HEK293 (cell line): ENCODE measurements around the gene YBX3.

Experiments
- CTCF ChIA-PET: fragments of 350-600 bp; formaldehyde crosslinking; extraction: SDS; loops from one replicate; lab custom pipeline; 2021; ENCODE audit warnings: antibody characterized with exemption; lab: Yijun Ruan, JAX
- POLR2A ChIA-PET: fragments of 300-600 bp; formaldehyde crosslinking; extraction: SDS; loops from one replicate; lab custom pipeline; 2020; ENCODE audit warnings: antibody characterized with exemption, inconsistent platforms; lab: Yijun Ruan, JAX
- H3K27ac ChIP-seq: fragments of 200-500 bp; sonication (Bioruptor generic); 2 replicates; pipeline ENCODE4 v1.5.1; 2014; ENCODE audit warnings: low read depth, low read length, control low read depth, inconsistent platforms; ENCODE audit errors: extremely low read depth
- H3K36me3 ChIP-seq, 2 experiments: fragments of 200-500 bp in 1 of 2; sonication (Bioruptor generic) in 1 of 2; 1 replicate in 1 of 2; 2 replicates in 1 of 2; pipeline ENCODE4 v1.5.1; 2014 to 2017; ENCODE audit warnings: inconsistent platforms in 2 of 2, low read length in 2 of 2; ENCODE audit not compliant: control insufficient read depth in 2 of 2, insufficient read depth in 1 of 2
- H3K4me1 ChIP-seq: fragments of 200-500 bp; sonication (Bioruptor generic); 2 replicates; pipeline ENCODE4 v1.5.1; 2014; ENCODE audit warnings: mild to moderate bottlenecking, low read length, inconsistent platforms; ENCODE audit not compliant: control insufficient read depth, insufficient read depth
- H3K4me3 ChIP-seq: 2 replicates; pipeline ENCODE4 v1.5.1; 2011; ENCODE audit warnings: low read depth, mild to moderate bottlenecking, control low read depth, low read length, moderate library complexity
- H3K9me3 ChIP-seq: fragments of 200-500 bp; sonication (Bioruptor generic); 2 replicates; pipeline ENCODE4 v1.5.1; 2014; ENCODE audit warnings: low read depth, low read length, inconsistent platforms; ENCODE audit not compliant: control insufficient read depth, insufficient read depth
- BCL6B ChIP-seq: fragments of 450-650 bp; formaldehyde crosslinking; IDR thresholded peaks from 2 replicates; pipeline ENCODE4 v1.5.1; 2017; ENCODE audit warnings: missing biosample characterization, missing genetic modification characterization
- GFI1B ChIP-seq: fragments of 450-650 bp; formaldehyde crosslinking; IDR thresholded peaks from 2 replicates; pipeline ENCODE4 v1.5.1; 2016; ENCODE audit warnings: missing biosample characterization, missing genetic modification characterization
- GLIS1 ChIP-seq: fragments of 450-650 bp; formaldehyde crosslinking; IDR thresholded peaks from 2 replicates; pipeline ENCODE4 v1.5.1; 2016; ENCODE audit warnings: missing biosample characterization, missing genetic modification characterization
- MZF1 ChIP-seq: fragments of 450-650 bp; formaldehyde crosslinking; IDR thresholded peaks from 2 replicates; pipeline ENCODE4 v1.5.1; 2017; ENCODE audit warnings: missing biosample characterization, missing genetic modification characterization, borderline replicate concordance
- OVOL3 ChIP-seq: fragments of 450-650 bp; formaldehyde crosslinking; IDR thresholded peaks from 2 replicates; pipeline ENCODE4 v1.5.1; 2016; ENCODE audit warnings: missing biosample characterization, missing genetic modification characterization
- PRDM6 ChIP-seq: fragments of 450-650 bp; formaldehyde crosslinking; IDR thresholded peaks from 2 replicates; pipeline ENCODE4 v1.5.1; 2017; ENCODE audit warnings: missing biosample characterization, missing genetic modification characterization
- SCRT2 ChIP-seq: fragments of 450-650 bp; formaldehyde crosslinking; IDR thresholded peaks from 2 replicates; pipeline ENCODE4 v1.5.1; 2016; ENCODE audit warnings: missing biosample characterization, missing genetic modification characterization
- ZBTB26 ChIP-seq: fragments of 450-650 bp; formaldehyde crosslinking; optimal IDR thresholded peaks from 2 replicates; pipeline ENCODE3; 2016; ENCODE audit warnings: missing biosample characterization, mild to moderate bottlenecking, missing genetic modification characterization
- ZBTB7A ChIP-seq: fragments of 450-650 bp; formaldehyde crosslinking; IDR thresholded peaks from 2 replicates; pipeline ENCODE4 v1.5.1; 2016; ENCODE audit warnings: low read depth, missing biosample characterization, missing genetic modification characterization
- ZBTB8A ChIP-seq: fragments of 450-650 bp; formaldehyde crosslinking; IDR thresholded peaks from 2 replicates; pipeline ENCODE4 v1.5.1; 2016; ENCODE audit warnings: missing biosample characterization, missing genetic modification characterization
- ZFP3 ChIP-seq: fragments of 450-650 bp; formaldehyde crosslinking; IDR thresholded peaks from 2 replicates; pipeline ENCODE4 v1.5.1; 2016; ENCODE audit warnings: low read depth, missing biosample characterization, missing genetic modification characterization
- ZFP69B ChIP-seq: fragments of 450-650 bp; formaldehyde crosslinking; IDR thresholded peaks from 2 replicates; pipeline ENCODE4 v1.5.1; 2016; ENCODE audit warnings: missing biosample characterization, missing genetic modification characterization
- ZNF148 ChIP-seq: fragments of 450-650 bp; formaldehyde crosslinking; IDR thresholded peaks from 2 replicates; pipeline ENCODE4 v1.5.0; 2017; ENCODE audit warnings: missing biosample characterization, missing genetic modification characterization, borderline replicate concordance
- ZNF16 ChIP-seq: fragments of 450-650 bp; formaldehyde crosslinking; IDR thresholded peaks from 2 replicates; pipeline ENCODE4 v1.5.1; 2016; ENCODE audit warnings: low read depth, missing biosample characterization, missing genetic modification characterization
- ZNF175 ChIP-seq: fragments of 450-650 bp; formaldehyde crosslinking; IDR thresholded peaks from 2 replicates; pipeline ENCODE4 v1.5.1; 2016; ENCODE audit warnings: missing biosample characterization, missing genetic modification characterization
- ZNF404 ChIP-seq: fragments of 450-650 bp; formaldehyde crosslinking; IDR thresholded peaks from 2 replicates; pipeline ENCODE4 v1.5.1; 2017; ENCODE audit warnings: missing biosample characterization, missing genetic modification characterization
- ZNF426 ChIP-seq: fragments of 450-650 bp; formaldehyde crosslinking; IDR thresholded peaks from 2 replicates; pipeline ENCODE4 v1.5.1; 2017; ENCODE audit warnings: missing biosample characterization, missing genetic modification characterization, mild to moderate bottlenecking, inconsistent platforms, moderate library complexity
- ZNF600 ChIP-seq: fragments of 450-650 bp; formaldehyde crosslinking; IDR thresholded peaks from 2 replicates; pipeline ENCODE4 v1.5.1; 2016; ENCODE audit warnings: missing biosample characterization, missing genetic modification characterization
- ZNF654 ChIP-seq: fragments of 450-650 bp; formaldehyde crosslinking; IDR thresholded peaks from 2 replicates; pipeline ENCODE4 v1.5.1; 2016; ENCODE audit warnings: low read depth, missing biosample characterization, missing genetic modification characterization
- ZNF658 ChIP-seq: fragments of 450-650 bp; formaldehyde crosslinking; IDR thresholded peaks from 2 replicates; pipeline ENCODE4; 2016; ENCODE audit warnings: missing biosample characterization, missing genetic modification characterization
- ZNF670 ChIP-seq: fragments of 450-650 bp; formaldehyde crosslinking; IDR thresholded peaks from 2 replicates; pipeline ENCODE4 v1.5.1; 2016; ENCODE audit warnings: missing biosample characterization, missing genetic modification characterization, low read depth
- ZNF792 ChIP-seq: fragments of 450-650 bp; formaldehyde crosslinking; IDR thresholded peaks from 2 replicates; pipeline ENCODE4 v1.5.1; 2016; ENCODE audit warnings: missing biosample characterization, missing genetic modification characterization
- ZSCAN18 ChIP-seq: fragments of 450-650 bp; formaldehyde crosslinking; IDR thresholded peaks from 2 replicates; pipeline ENCODE4 v1.5.1; 2016; ENCODE audit warnings: missing biosample characterization, missing genetic modification characterization
- ZSCAN4 ChIP-seq: fragments of 450-650 bp; formaldehyde crosslinking; IDR thresholded peaks from 2 replicates; pipeline ENCODE4 v1.5.1; 2017; ENCODE audit warnings: missing biosample characterization, missing genetic modification characterization

The YBX3 gene

GRCh38 chr12:10701843-10702242 is 21.3 kb downstream of the YBX3 start:
- CTCF ChIA-PET = interaction anchor here (0.7 kb wide), 2 partner anchors 16 to 481 kb away, joined by 3 to 4 read pairs; no protein-coding TSS in a partner anchor
- TF ChIP-seq ZNF658 (tag by site-specific recombination) = no peak
- TF ChIP-seq ZBTB26 = no peak
- no peak for TF ChIP-seq ZSCAN4 (tag by site-specific recombination)
- no peak for TF ChIP-seq MZF1
- TF ChIP-seq ZNF792 (tag by site-specific recombination) = no peak
- TF ChIP-seq ZNF148 (tag by site-specific recombination) = no peak
- no peak for TF ChIP-seq ZBTB7A (tag by site-specific recombination)
- TF ChIP-seq SCRT2 (tag by site-specific recombination) = no peak
- TF ChIP-seq GLIS1 = no peak
- TF ChIP-seq ZFP69B (tag by site-specific recombination) = no peak
- no peak for TF ChIP-seq ZSCAN18 (tag by site-specific recombination)
- no peak for TF ChIP-seq ZNF16 (tag by site-specific recombination)
- TF ChIP-seq, all 188 proteins: peak for 0
- H3K4me3 ChIP-seq = no peak overlapping the region
- H3K9me3 ChIP-seq = no peaks in the 10 kb centered on the region
- peaks cover 87 to 96% of the 10 kb centered on the region in 2 experiments for H3K36me3 ChIP-seq
- POLR2A ChIA-PET = no interaction called here
- H3K27ac ChIP-seq = no peak overlapping the region
- H3K4me1 ChIP-seq = no peaks in the 10 kb centered on the region

GRCh38 chr12:10701131-10701681 is 21.9 kb downstream of the YBX3 start:
- H3K27ac ChIP-seq = no peak overlapping the region
- H3K4me1 ChIP-seq = no peaks in the 10 kb centered on the region
- H3K9me3 ChIP-seq = no peaks in the 10 kb centered on the region
- H3K4me3 ChIP-seq = no peak overlapping the region
- POLR2A ChIA-PET = no interaction called here
- no peak for TF ChIP-seq OVOL3 (tag by site-specific recombination)
- TF ChIP-seq BCL6B (tag by site-specific recombination) = no peak
- TF ChIP-seq ZBTB8A = no peak
- no peak for TF ChIP-seq ZNF654
- no peak for TF ChIP-seq ZNF404 (tag by site-specific recombination)
- no peak for TF ChIP-seq ZNF16 (tag by site-specific recombination)
- no peak for TF ChIP-seq ZNF175 (tag by site-specific recombination)
- no peak for TF ChIP-seq GFI1B (tag by site-specific recombination)
- no peak for TF ChIP-seq ZFP3 (tag by site-specific recombination)
- TF ChIP-seq ZNF670 (tag by site-specific recombination) = no peak
- TF ChIP-seq ZNF426 = no peak
- no peak for TF ChIP-seq ZNF600 (tag by site-specific recombination)
- no peak for TF ChIP-seq PRDM6 (tag by site-specific recombination)
- TF ChIP-seq, all 188 proteins: peak for 0
- CTCF ChIA-PET = interaction anchor here (1.5 kb wide), 1 partner anchor 49 kb away, joined by 3 read pairs; no protein-coding TSS in a partner anchor
- peaks cover 84 to 98% of the 10 kb centered on the region in 2 experiments for H3K36me3 ChIP-seq
